CD4-positive, alpha-beta T cell treated with Interferon alpha-2 for 1 hour (primary cell): ENCODE measurements around the gene UBE2L5.
A peak's percentile ranks its signal among the peaks of the same experiment; 100 is the strongest.

Experiments used
- DNase-seq, 2 donors: peaks; one replicate each; pipeline ENCODE4 v3.0.0-alpha.2; 2020 to 2022

UBE2L5 gene

GRCh38 chr13:30406779-30407416, 15.4 kb upstream of the UBE2L5 start:
- DNase-seq: no peak

- peak; percentile 92 to 94 for DNase-seq
Observed at GRCh38 chr13:30408319-30409101, 13.8 kb upstream of the UBE2L5 start.

GRCh38 chr13:30409886-30410704, 12.2 kb upstream of the UBE2L5 start:
- no peak for DNase-seq

GRCh38 chr13:30410705-30411125, 11.6 kb upstream of the UBE2L5 start:
- DNase-seq: no peak

GRCh38 chr13:30412346-30412745, 9.9 kb upstream of the UBE2L5 start:
- no peak for DNase-seq

- DNase-seq: no peak
Observed at GRCh38 chr13:30413842-30414241, 8.5 kb upstream of the UBE2L5 start.

GRCh38 chr13:30415430-30416030, 6.8 kb upstream of the UBE2L5 start:
- DNase-seq: no peak

GRCh38 chr13:30416471-30416870, 5.8 kb upstream of the UBE2L5 start:
- no peak for DNase-seq

GRCh38 chr13:30418075-30418716, 4.1 kb upstream of the UBE2L5 start:
- no peak for DNase-seq

- DNase-seq: no peak
Observed at GRCh38 chr13:30418717-30419459, 3.4 kb upstream of the UBE2L5 start.

- peak; percentile 29 to 50 for DNase-seq
Observed at GRCh38 chr13:30421093-30422053, 920 bp upstream of the UBE2L5 start.

- no peak for DNase-seq
Observed at GRCh38 chr13:30423891-30424290, 1.6 kb downstream of the UBE2L5 start.

- no peak for DNase-seq
Observed at GRCh38 chr13:30429235-30429634, 6.9 kb downstream of the UBE2L5 start.

GRCh38 chr13:30429721-30430694, 7.7 kb downstream of the UBE2L5 start:
- DNase-seq: no peak

- DNase-seq: no peak
Observed at GRCh38 chr13:30431269-30431940, 9.1 kb downstream of the UBE2L5 start.

- DNase-seq: no peak
Observed at GRCh38 chr13:30435911-30436451, 13.7 kb downstream of the UBE2L5 start.

GRCh38 chr13:30437177-30437576, 14.9 kb downstream of the UBE2L5 start:
- DNase-seq: no peak

GRCh38 chr13:30438286-30438685, 16.0 kb downstream of the UBE2L5 start:
- no peak for DNase-seq
